22Rv1 (cell line): ENCODE measurements around the gene KIRREL1.

ENCODE experiments used
- ZFX ChIP-seq: fragments of 450-650 bp; IDR thresholded peaks from 2 replicates; pipeline ENCODE4 v1.6.1; 2017; ENCODE audit warnings: antibody characterized with exemption, borderline replicate concordance
- TF ChIP-seq, protein P1 (sequence below): fragments of 450-650 bp; IDR thresholded peaks from 2 replicates; pipeline ENCODE4 v1.5.1; 2017; ENCODE audit warnings: mild to moderate bottlenecking

DNA sequence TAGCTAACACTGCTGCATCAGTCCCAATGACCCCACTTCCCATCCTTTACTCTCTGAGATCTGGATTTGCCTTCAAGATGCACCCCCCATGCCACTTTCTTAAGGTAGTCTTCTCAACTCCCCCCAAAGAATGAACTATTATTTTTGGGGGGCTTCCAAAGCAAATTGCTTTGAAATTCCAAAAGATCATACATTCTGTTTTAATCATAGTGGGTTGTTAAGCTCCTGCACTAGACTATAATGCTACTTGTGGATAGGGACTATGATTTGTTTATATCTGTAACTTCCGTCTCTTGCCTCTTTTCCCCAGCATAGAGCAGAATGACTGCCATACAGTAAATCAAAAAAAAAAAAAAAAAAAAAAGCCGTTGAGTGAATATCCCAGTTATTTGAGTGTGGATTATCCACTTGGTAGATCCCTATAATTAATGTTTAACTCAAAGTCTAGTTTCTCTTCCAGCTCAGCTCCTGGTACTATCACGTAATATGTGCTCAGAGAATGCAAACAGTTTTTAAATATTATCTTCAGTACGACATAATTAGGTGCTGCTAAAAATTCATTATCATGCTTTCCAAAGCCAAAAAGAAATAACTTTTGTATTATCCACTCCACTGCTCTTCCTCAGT is 26.9 kb downstream of the KIRREL1 start:
- TF ChIP-seq, protein P1, sequence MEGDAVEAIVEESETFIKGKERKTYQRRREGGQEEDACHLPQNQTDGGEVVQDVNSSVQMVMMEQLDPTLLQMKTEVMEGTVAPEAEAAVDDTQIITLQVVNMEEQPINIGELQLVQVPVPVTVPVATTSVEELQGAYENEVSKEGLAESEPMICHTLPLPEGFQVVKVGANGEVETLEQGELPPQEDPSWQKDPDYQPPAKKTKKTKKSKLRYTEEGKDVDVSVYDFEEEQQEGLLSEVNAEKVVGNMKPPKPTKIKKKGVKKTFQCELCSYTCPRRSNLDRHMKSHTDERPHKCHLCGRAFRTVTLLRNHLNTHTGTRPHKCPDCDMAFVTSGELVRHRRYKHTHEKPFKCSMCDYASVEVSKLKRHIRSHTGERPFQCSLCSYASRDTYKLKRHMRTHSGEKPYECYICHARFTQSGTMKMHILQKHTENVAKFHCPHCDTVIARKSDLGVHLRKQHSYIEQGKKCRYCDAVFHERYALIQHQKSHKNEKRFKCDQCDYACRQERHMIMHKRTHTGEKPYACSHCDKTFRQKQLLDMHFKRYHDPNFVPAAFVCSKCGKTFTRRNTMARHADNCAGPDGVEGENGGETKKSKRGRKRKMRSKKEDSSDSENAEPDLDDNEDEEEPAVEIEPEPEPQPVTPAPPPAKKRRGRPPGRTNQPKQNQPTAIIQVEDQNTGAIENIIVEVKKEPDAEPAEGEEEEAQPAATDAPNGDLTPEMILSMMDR, result no peak
- TF ChIP-seq ZFX, result no peak
